ENCODE measurements around the gene MED7. TPM values are rescaled to one million over a fixed set of nuclear protein-coding genes. Genes with fewer than 3 reads are reported as not detected.

MED7 gene
- total and polyA plus RNA-seq, 9 of the 15 experiments (the other 6 are each of a cell fraction or from before 2014, with no cell fraction given), result 4.5 to 38.7 (median 12.2) TPM

GRCh38 chr5:157142317-157143126 lies at the start of gene MED7 (continued):
- TF ChIP-seq BRF2 (IDR thresholded peaks at IDR 0.05; ENCODE audit: borderline replicate concordance, insufficient read depth, insufficient read length) (no peak), CREB3 (tag; conservative IDR thresholded peaks at IDR 0.05; ENCODE audit: low read depth) (no peak), XRCC4 (IDR thresholded peaks at IDR 0.05; ENCODE audit: extremely low read depth, insufficient read depth, insufficient read length) (no peak), HNRNPL (IDR thresholded peaks at IDR 0.05; ENCODE audit: low read depth, low read length) (no peak), ZNF12 (CRISPR knock-in tag; IDR thresholded peaks at IDR 0.05) (0 out of 2 replicates have a peak, but pooled peaks have one; percentile 47), ZNF561 (CRISPR knock-in tag; conservative IDR thresholded peaks at IDR 0.05) (no peak), HNRNPK (IDR thresholded peaks at IDR 0.05; ENCODE audit: low read depth, low read length, poor library complexity, severe bottlenecking) (no peak), PTTG1 (tag; IDR thresholded peaks at IDR 0.05; ENCODE audit: low read depth) (no peak), BHLHE40 (IDR thresholded peaks at IDR 0.05; ENCODE audit: low read length) (no peak), ZFPM2 (CRISPR knock-in tag; IDR thresholded peaks at IDR 0.05) (0 out of 2 replicates have a peak, but pooled peaks have one; percentile 23), ZFP1 (CRISPR knock-in tag; IDR thresholded peaks at IDR 0.05) (no peak), HNRNPUL1 (IDR thresholded peaks at IDR 0.05; ENCODE audit: low read length) (no peak), JUNB (CRISPR knock-in tag; conservative IDR thresholded peaks at IDR 0.05) (no peak), ZNF780A (CRISPR knock-in tag; IDR thresholded peaks at IDR 0.05) (no peak), ZNF778 (CRISPR knock-in tag; IDR thresholded peaks at IDR 0.05) (no peak), E2F8 (IDR thresholded peaks at IDR 0.05; ENCODE audit: low read depth, partially characterized antibody) (peak; percentile 48), NR1H2 (CRISPR knock-in tag; IDR thresholded peaks at IDR 0.05) (no peak), ZNF436 (CRISPR knock-in tag; IDR thresholded peaks at IDR 0.05) (0 out of 2 replicates have a peak, but pooled peaks have one; percentile 49), SRF (CRISPR knock-in tag; IDR thresholded peaks at IDR 0.05) (no peak), LCOR (CRISPR knock-in tag; IDR thresholded peaks at IDR 0.05) (no peak; the same call in 1 of the 2 replicates), ZBTB17 (CRISPR knock-in tag; IDR thresholded peaks at IDR 0.05) (peak; percentile 82), ZBTB33 (CRISPR knock-in tag; IDR thresholded peaks at IDR 0.05) (no peak)
